Astrocyte (in vitro differentiated cells and primary cell): Measurements from ENCODE around the gene DLL1. TPM values are rescaled to one million over a fixed set of nuclear protein-coding genes. Genes with fewer than 3 reads are reported as not detected.

ENCODE experiments used
- DNase-seq: peaks from one replicate; pipeline ENCODE4 v3.0.0-alpha.2; 2010; ENCODE audit warnings: low read depth
- FAIRE-seq: peaks from 2 replicates; lab custom pipeline; 2011; peaks lifted over from hg19 to GRCh38; lab: Jason Lieb, UNC
- H2AFZ ChIP-seq: 2 replicates; pipeline ENCODE4 v1.6.0; 2012; ENCODE audit warnings: low read depth, low read length, inconsistent platforms
- H3K27ac ChIP-seq: 2 replicates; pipeline ENCODE4 v1.5.1; 2011; ENCODE audit warnings: low read depth, low read length, inconsistent platforms
- H3K27me3 ChIP-seq: 2 replicates; pipeline ENCODE4 v1.6.0; 2011; ENCODE audit warnings: low read length, inconsistent platforms; ENCODE audit not compliant: insufficient read depth
- H3K36me3 ChIP-seq: 2 replicates; pipeline ENCODE4 v1.5.1; 2011; ENCODE audit warnings: low read length, inconsistent platforms; ENCODE audit not compliant: insufficient read depth
- H3K4me1 ChIP-seq: 2 replicates; pipeline ENCODE4 v1.5.1; 2011; ENCODE audit warnings: low read length, inconsistent platforms; ENCODE audit not compliant: insufficient read depth
- H3K4me2 ChIP-seq: 2 replicates; pipeline ENCODE4 v1.6.0; 2012; ENCODE audit warnings: low read length, inconsistent platforms
- H3K4me3 ChIP-seq: 2 replicates; pipeline ENCODE4 v1.5.1; 2011; ENCODE audit warnings: low read depth, mild to moderate bottlenecking, low read length, inconsistent platforms; ENCODE audit not compliant: insufficient read depth
- H3K79me2 ChIP-seq: 2 replicates; pipeline ENCODE4 v1.6.0; 2012; ENCODE audit warnings: mild to moderate bottlenecking, low read length, inconsistent platforms; ENCODE audit not compliant: insufficient read depth
- H3K9ac ChIP-seq: 2 replicates; pipeline ENCODE4 v1.6.0; 2012; ENCODE audit warnings: mild to moderate bottlenecking, low read length, inconsistent platforms
- H3K9me3 ChIP-seq: 2 replicates; pipeline ENCODE4 v1.5.1; 2012; ENCODE audit warnings: low read depth, mild to moderate bottlenecking, low read length, inconsistent platforms; ENCODE audit not compliant: insufficient read depth
- H4K20me1 ChIP-seq: 2 replicates; pipeline ENCODE4 v1.6.0; 2012; ENCODE audit warnings: low read length, inconsistent platforms; ENCODE audit not compliant: insufficient read depth
- H3K27ac Mint-ChIP-seq: one replicate; pipeline ENCODE4 v1.8.0; 2021; ENCODE audit warnings: mild to moderate bottlenecking, mixed read lengths; ENCODE audit not compliant: unreplicated experiment
- H3K27me3 Mint-ChIP-seq: one replicate; pipeline ENCODE4 v1.8.0; 2021; ENCODE audit warnings: low read depth, mixed read lengths; ENCODE audit not compliant: unreplicated experiment
- H3K36me3 Mint-ChIP-seq: one replicate; pipeline ENCODE4 v1.8.0; 2021; ENCODE audit warnings: low read depth, mixed read lengths; ENCODE audit not compliant: unreplicated experiment
- H3K4me1 Mint-ChIP-seq: one replicate; pipeline ENCODE4 v1.8.0; 2021; ENCODE audit warnings: low read depth, mixed read lengths; ENCODE audit not compliant: unreplicated experiment
- H3K4me3 Mint-ChIP-seq: one replicate; pipeline ENCODE4 v1.8.0; 2021; ENCODE audit warnings: mild to moderate bottlenecking, moderate library complexity, mixed read lengths; ENCODE audit not compliant: unreplicated experiment
- H3K9me3 Mint-ChIP-seq: one replicate; pipeline ENCODE4 v1.8.0; 2021; ENCODE audit warnings: mild to moderate bottlenecking, mixed read lengths; ENCODE audit not compliant: unreplicated experiment
- CTCF ChIP-seq: IDR thresholded peaks from 2 replicates; pipeline ENCODE4 v1.5.1; 2011; ENCODE audit warnings: low read depth, mild to moderate bottlenecking, inconsistent platforms, low read length, moderate library complexity; ENCODE audit not compliant: insufficient read depth
- EZH2 ChIP-seq: IDR thresholded peaks from 2 replicates; pipeline ENCODE4 v1.6.1; 2012; ENCODE audit warnings: mild to moderate bottlenecking, low read length, inconsistent platforms; ENCODE audit not compliant: insufficient read depth
- total RNA-seq: library from RNA; stranded (reverse); gene quantifications from 2 replicates; pipeline ENCODE4 v1.2.1, GENCODE V29; 2021

The DLL1 gene
- total RNA-seq, 1 donor from 2014 or later = 1.6 TPM

DNA sequence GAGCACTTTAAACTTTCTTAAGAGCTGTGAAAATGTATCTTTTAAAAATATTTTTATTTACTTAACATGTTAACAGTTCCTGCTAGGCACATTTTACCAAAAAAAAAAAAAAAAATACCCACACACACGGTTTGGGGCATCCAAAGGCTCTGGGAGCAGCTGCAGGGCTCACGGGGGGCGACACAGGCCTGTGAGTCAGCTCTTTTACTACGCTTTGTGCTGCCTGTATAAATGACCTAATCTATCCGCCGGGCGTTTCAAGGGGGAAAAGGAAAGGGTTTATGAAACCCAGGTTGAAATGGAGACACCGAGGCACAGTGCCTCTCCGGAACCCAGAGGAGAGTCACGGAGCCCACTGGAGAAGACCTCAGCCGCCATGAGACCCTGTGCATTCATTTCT lies 40.4 kb downstream of the DLL1 start:
- no peaks in the 10 kb centered on the region for H3K36me3 Mint-ChIP-seq
- Histone ChIP-seq H3K4me2 (no peak overlapping the region), H4K20me1 (no peaks in the 10 kb centered on the region), H3K9me3 (no peaks in the 10 kb centered on the region), H3K4me3 (no peak overlapping the region), H3K79me2 (no peaks in the 10 kb centered on the region), H3K27ac (no peak overlapping the region), H3K4me1 (no peaks in the 10 kb centered on the region), H2AFZ (no peak overlapping the region), H3K9ac (no peak overlapping the region), H3K27me3 (no peaks in the 10 kb centered on the region), H3K36me3 (no peaks in the 10 kb centered on the region)
- H3K9me3 Mint-ChIP-seq = peaks cover 3% of the 10 kb centered on the region
- FAIRE-seq = no peak
- peaks cover 11% of the 10 kb centered on the region for H3K4me1 Mint-ChIP-seq
- H3K27me3 Mint-ChIP-seq = peaks cover 50% of the 10 kb centered on the region
- TF ChIP-seq CTCF (no peak), EZH2 (no peak)
- H3K27ac Mint-ChIP-seq = no peak overlapping the region
- DNase-seq = no peak
- no peak overlapping the region for H3K4me3 Mint-ChIP-seq

- TF ChIP-seq CTCF = no peak
- no peak for TF ChIP-seq EZH2
- Histone ChIP-seq H3K4me3 (no peak overlapping the region), H3K4me2 (no peak overlapping the region), H3K36me3 (no peaks in the 10 kb centered on the region), H3K4me1 (no peaks in the 10 kb centered on the region), H3K27ac (no peak overlapping the region), H3K27me3 (peaks cover under 1% of the 10 kb centered on the region), H2AFZ (no peak overlapping the region), H3K79me2 (no peaks in the 10 kb centered on the region), H4K20me1 (no peaks in the 10 kb centered on the region), H3K9ac (no peak overlapping the region), H3K9me3 (no peaks in the 10 kb centered on the region)
- FAIRE-seq = no peak
- H3K27me3 Mint-ChIP-seq = peaks cover 48% of the 10 kb centered on the region
- no peak for DNase-seq
- no peak overlapping the region for H3K4me3 Mint-ChIP-seq
- H3K9me3 Mint-ChIP-seq = no peaks in the 10 kb centered on the region
- H3K4me1 Mint-ChIP-seq = peaks cover 11% of the 10 kb centered on the region
- no peak overlapping the region for H3K27ac Mint-ChIP-seq
- H3K36me3 Mint-ChIP-seq = no peaks in the 10 kb centered on the region
These were observed 41.1 kb downstream of the DLL1 start for GRCh38 chr6:170249817-170250216.

DNA sequence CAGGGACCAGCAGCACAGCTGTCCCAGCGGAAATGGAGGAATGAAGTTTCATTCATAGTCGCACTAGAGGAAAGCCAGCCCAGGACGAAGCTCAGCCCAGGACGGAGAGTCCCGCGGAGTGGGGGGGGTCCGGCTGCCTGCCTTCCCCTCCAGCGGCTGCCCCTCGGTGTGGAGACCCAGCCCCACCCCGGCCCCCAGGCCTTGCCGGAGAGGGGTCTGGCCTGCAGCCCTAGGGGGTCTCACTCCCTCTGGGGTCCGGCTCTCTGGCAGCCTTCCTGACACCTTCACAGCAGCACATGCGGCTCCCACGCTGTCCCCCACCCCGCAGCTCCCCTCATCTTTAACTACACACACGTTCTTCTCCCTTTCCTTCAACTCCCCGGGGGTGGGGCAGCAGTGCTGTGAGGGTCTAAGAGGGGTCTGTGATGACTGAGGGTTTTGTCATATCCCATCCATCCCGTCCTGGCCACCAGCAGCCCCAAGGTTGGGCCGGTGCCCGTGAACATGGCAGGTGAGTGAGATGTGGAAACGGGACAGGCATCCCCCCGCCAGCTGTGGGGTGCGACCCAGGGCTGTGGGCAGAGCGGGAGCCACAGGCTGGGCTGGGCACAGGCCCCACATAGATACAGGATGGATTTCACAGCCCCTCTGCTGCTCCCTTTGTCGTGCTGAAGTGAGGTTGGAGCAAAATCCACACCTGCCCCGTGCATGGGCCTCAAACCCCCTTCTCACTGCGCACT lies 41.8 kb downstream of the DLL1 start:
- Mint-ChIP-seq H3K27ac (no peak overlapping the region), H3K27me3 (peaks cover 44% of the 10 kb centered on the region)
- H2AFZ ChIP-seq = no peak overlapping the region

More for the DNA sequence above, 41.8 kb downstream of the DLL1 start:
- Histone ChIP-seq H3K79me2 (no peaks in the 10 kb centered on the region), H3K27ac (no peak overlapping the region), H3K9ac (no peak overlapping the region), H3K4me3 (no peak overlapping the region), H3K4me1 (no peaks in the 10 kb centered on the region), H3K36me3 (no peaks in the 10 kb centered on the region), H3K4me2 (no peak overlapping the region), H4K20me1 (no peaks in the 10 kb centered on the region), H3K27me3 (peaks cover 4% of the 10 kb centered on the region), H3K9me3 (no peaks in the 10 kb centered on the region)
- no peaks in the 10 kb centered on the region for H3K36me3 Mint-ChIP-seq
- TF ChIP-seq EZH2 (no peak), CTCF (no peak)
- H3K9me3 Mint-ChIP-seq = no peaks in the 10 kb centered on the region
- DNase-seq = no peak
- no peak for FAIRE-seq
- H3K4me3 Mint-ChIP-seq = no peak overlapping the region
- H3K4me1 Mint-ChIP-seq = peaks cover 11% of the 10 kb centered on the region
